ENCODE measurements around the gene SCYGR6. TPM values are rescaled to one million over a fixed set of nuclear protein-coding genes. Genes with fewer than 3 reads are reported as not detected.

Gene SCYGR6
- total and polyA plus RNA-seq, 2 of the 8 experiments (the other 6 are each of a cell fraction or from before 2014, with no cell fraction given) = not detected

DNA sequence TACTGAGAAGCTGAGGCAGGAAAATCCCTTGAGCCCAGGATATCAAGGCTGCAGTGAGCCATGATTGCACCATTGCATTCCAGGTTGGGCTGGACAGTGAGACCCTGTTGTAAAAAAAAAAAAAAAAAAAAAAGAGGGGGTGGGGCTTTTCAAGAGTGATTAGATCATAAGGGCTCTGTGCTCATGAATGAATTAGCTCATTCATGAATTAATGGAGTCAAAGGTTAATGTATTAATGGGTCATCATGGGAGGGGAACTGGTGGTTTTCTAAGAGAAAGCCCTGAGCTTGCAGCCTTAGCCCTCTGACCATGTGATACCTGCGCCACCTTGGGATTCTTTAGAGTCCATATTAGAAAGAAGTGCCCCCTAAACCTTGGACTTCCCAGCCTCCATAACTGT is 11.3 kb downstream of the SCYGR6 start:
- Histone ChIP-seq H3K79me1 (ENCODE audit: low read depth, low read length) (no peaks in the 10 kb centered on the region), H2AK5ac (ENCODE audit: low read depth, low read length) (no peak overlapping the region), H4K5ac (ENCODE audit: insufficient read length, low read depth, low read length) (no peak overlapping the region), H3K23ac (ENCODE audit: insufficient read length) (no peak overlapping the region), H3K79me2 (ENCODE audit: control insufficient read depth in 1 of 2, insufficient read depth in 2 of 2, low read length in 2 of 2) (no peaks in the 10 kb centered on the region), H3K9ac (replicated peaks in 1 of 4; ENCODE audit: extremely low read depth in 1 of 4, low read depth in 3 of 4, low read length in 3 of 4) (no peak overlapping the region), H2BK120ac (replicated peaks; ENCODE audit: low read depth, low read length) (no peak overlapping the region), H4K8ac (ENCODE audit: extremely low read depth, insufficient read depth, low read length) (no peak overlapping the region), H3K14ac (ENCODE audit: insufficient read length) (no peak overlapping the region), H3K4me3 (ENCODE audit: extremely low read depth in 1 of 4, insufficient read depth in 2 of 4, low read depth in 3 of 4, low read length in 4 of 4) (no peak overlapping the region), H4K91ac (replicated peaks; ENCODE audit: insufficient read length, low read length) (no peak overlapping the region), H2BK5ac (ENCODE audit: low read depth, low read length) (no peak overlapping the region), H3K56ac (replicated peaks; ENCODE audit: insufficient read length, low read depth, low read length) (no peak overlapping the region), H2BK15ac (ENCODE audit: low read length) (no peak overlapping the region), H3K23me2 (ENCODE audit: low read depth, low read length) (no peaks in the 10 kb centered on the region; the same call in 1 of the 2 replicates), H3K4me1 (replicated peaks in 1 of 4; ENCODE audit: control insufficient read depth in 3 of 4, insufficient read depth in 4 of 4, low read length in 3 of 4) (peaks cover 0 to 4% (median under 1%) of the 10 kb centered on the region in 4 experiments; a peak in 3 of 7 replicates), H3K9me3 (ENCODE audit: insufficient read depth in 2 of 2, low read depth in 1 of 2, low read length in 1 of 2) (no peaks in the 10 kb centered on the region), H4K20me1 (replicated peaks in 1 of 2; ENCODE audit: control insufficient read depth in 1 of 2, insufficient read depth in 2 of 2, low read length in 2 of 2) (no peaks in the 10 kb centered on the region), H2BK12ac (ENCODE audit: low read depth, low read length) (no peak overlapping the region), H3K4me2 (ENCODE audit: insufficient read depth in 1 of 2, low read depth in 2 of 2, low read length in 2 of 2) (no peak overlapping the region), H3K27me3 (replicated peaks in 1 of 4; ENCODE audit: control insufficient read depth in 3 of 4, extremely low read depth in 1 of 4, insufficient read depth in 3 of 4, low read length in 3 of 4) (no peaks in the 10 kb centered on the region; a peak in 1 of 7 replicates), H2BK20ac (ENCODE audit: low read length) (no peak overlapping the region), H3K27ac (ENCODE audit: low read depth, low read length) (no peak overlapping the region), H3K36me3 (ENCODE audit: control insufficient read depth in 2 of 4, insufficient read depth in 4 of 4, low read length in 3 of 4) (no peaks in the 10 kb centered on the region), H3K4ac (replicated peaks; ENCODE audit: insufficient read length, low read depth, low read length) (no peak overlapping the region), H3K18ac (ENCODE audit: extremely low read depth, low read length) (no peak overlapping the region), H2AFZ (ENCODE audit: low read length) (no peak overlapping the region)
- 78% methylated on average over 1 of the region's 1 CpG; no CpG with 5 or more reads in 1 of the 2 experiments for WGBS, 2 experiments (ENCODE audit: extremely low coverage in 1 of 2, insufficient coverage in 1 of 2, insufficient read length in 1 of 2, insufficient replicate concordance in 2 of 2, low coverage in 1 of 2, low lambda C conversion rate in 2 of 2, missing lambda C conversion rate in 1 of 2)
- DNase-seq (ENCODE audit: low read depth in 1 of 2, low spot score in 2 of 2) (no peak), FAIRE-seq (no peak)
- ChIA-PET CTCF (ENCODE audit: partially characterized antibody) (interaction anchor here (0.6 to 1.6 kb wide), 5 partner anchors 11 to 340 kb away, joined by 3 to 8 read pairs (median 4); no protein-coding TSS in a partner anchor), POLR2A (ENCODE audit: partially characterized antibody) (no interaction called here)
- TF ChIP-seq RAD21 (IDR thresholded peaks at IDR 0.05 in 1 of 2, conservative IDR thresholded peaks at IDR 0.05 in 1 of 2; ENCODE audit: low read depth in 2 of 2, low read length in 2 of 2) (no peak), ZNF274 (IDR thresholded peaks at IDR 0.05; ENCODE audit: borderline replicate concordance, extremely low read depth, low read length) (no peak), JUND (IDR thresholded peaks at IDR 0.05; ENCODE audit: low read length) (no peak), POU5F1 (IDR thresholded peaks at IDR 0.05; ENCODE audit: low read depth, low read length) (no peak), RBBP5 (IDR thresholded peaks at IDR 0.05; ENCODE audit: borderline replicate concordance, low read depth, low read length) (no peak), HDAC2 (IDR thresholded peaks at IDR 0.05; ENCODE audit: borderline replicate concordance in 1 of 2, low read depth in 2 of 2, low read length in 2 of 2) (no peak)
- TF ChIP-seq, protein P1, sequence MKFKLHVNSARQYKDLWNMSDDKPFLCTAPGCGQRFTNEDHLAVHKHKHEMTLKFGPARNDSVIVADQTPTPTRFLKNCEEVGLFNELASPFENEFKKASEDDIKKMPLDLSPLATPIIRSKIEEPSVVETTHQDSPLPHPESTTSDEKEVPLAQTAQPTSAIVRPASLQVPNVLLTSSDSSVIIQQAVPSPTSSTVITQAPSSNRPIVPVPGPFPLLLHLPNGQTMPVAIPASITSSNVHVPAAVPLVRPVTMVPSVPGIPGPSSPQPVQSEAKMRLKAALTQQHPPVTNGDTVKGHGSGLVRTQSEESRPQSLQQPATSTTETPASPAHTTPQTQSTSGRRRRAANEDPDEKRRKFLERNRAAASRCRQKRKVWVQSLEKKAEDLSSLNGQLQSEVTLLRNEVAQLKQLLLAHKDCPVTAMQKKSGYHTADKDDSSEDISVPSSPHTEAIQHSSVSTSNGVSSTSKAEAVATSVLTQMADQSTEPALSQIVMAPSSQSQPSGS (IDR thresholded peaks at IDR 0.05; ENCODE audit: low read length) = no peak

Data from H1 (cell line).